Stimulated activated CD4-positive, alpha-beta T cell treated with anti-CD3 and anti-CD28 coated beads, Interleukin-1b, Interleukin-23, amount 100 ng/mL, for 1 hour (primary cell): ENCODE measurements around the gene RHD.
"Not testable (repeated sequence)": the region's sequence is repeated elsewhere in the genome, so short reads cannot be mapped to it uniquely, and the experiment has no call there.

ENCODE experiments used
- DNase-seq, 2 donors: peaks; one replicate each; pipeline ENCODE4 v3.0.0-alpha.2; 2020; ENCODE audit warnings: low read depth in 2 of 2

RHD gene

DNA sequence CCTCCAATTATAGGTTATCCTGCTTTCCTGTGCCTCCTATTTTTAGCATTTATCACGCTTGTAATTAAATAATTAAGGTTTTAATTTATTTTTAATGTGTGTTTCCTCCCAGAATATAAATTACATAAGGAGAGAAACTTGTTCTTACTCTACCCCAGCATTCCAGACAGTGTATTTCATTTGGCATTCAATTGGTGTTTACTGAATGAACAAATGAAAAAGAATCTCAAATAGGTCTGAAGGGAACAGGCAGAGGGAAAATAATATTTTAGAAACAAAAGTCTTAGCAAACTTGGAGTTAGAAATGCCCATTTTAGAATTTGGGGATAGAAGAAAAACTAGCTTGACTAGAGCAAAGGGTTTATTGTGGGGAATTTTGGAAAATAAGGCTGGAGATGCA lies 15.1 kb upstream of the RHD start:
- DNase-seq, result no peak

DNA sequence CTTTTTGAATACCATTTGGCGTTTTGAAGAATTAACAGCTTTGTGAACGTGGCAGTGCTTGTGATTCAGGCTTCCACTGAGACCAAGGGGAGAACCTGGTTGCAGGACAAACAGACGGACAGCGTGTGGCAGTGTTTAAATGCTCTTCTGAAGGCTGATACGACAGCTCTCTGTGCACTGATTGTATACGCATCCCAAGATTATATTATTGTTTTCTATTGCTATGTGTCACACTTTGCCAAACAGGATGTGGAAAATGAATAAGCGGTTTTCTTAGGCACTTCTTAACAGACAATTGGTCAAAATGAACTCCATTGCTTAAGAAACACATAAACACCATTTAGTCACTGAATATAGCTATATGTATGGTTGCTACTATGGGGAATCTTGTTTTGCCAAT lies 12.5 kb upstream of the RHD start:
- not testable (repeated sequence) for DNase-seq

DNA sequence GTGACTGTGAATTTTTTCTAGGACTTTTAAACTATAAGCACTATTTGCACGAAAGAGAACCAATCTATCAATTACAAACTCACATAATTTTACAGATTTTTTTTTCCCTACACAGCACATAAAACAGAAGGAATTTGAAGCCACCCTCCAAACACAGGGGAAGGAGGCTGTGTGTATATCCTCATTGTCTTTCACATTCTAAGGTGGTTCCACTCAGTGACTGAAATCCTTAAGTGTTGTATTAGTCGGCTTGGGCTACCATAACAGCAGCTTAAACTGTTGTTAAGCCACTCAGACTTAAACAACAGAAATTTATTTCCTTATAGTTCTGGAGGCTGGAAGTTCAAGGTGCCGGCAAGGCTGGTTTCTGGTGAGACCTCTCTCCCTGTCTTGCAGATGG lies 12.0 kb upstream of the RHD start:
- DNase-seq, result not testable (repeated sequence)

DNA sequence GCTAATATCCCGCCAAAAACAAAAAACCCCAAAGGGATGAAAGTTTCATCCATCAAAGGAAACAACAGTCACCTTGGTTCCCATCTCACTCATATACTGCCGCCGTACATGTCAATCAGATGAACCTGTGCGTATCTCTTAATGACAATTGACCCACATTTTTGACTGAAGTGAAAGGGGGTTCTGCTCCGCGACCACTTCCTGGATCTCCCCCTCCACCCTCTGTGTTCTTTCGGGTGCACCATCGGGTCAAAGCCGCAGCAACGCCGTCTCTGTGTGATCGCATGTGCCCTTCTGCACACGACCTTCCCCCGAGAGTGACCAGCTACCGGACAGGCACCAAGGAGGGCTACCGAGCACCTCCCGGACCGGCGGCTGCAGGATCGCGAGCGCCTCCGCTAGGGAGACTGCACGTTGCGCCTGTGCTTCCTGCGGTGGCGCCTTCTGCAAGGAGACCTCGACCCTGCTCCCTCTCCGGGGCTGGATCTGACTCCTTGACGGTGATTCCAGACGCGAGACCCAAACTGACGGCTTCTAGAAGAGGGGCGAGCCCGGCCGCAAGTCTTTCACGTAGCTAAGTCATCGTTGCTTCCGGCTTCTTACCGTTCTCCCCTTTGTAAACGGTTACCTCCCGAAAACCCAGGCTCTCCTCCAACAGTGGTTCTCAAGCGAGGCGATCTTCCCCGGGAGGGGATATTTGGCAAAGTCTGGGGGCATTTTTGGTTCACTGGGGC lies 5.6 kb upstream of the RHD start:
- DNase-seq, result not testable (repeated sequence)

DNA sequence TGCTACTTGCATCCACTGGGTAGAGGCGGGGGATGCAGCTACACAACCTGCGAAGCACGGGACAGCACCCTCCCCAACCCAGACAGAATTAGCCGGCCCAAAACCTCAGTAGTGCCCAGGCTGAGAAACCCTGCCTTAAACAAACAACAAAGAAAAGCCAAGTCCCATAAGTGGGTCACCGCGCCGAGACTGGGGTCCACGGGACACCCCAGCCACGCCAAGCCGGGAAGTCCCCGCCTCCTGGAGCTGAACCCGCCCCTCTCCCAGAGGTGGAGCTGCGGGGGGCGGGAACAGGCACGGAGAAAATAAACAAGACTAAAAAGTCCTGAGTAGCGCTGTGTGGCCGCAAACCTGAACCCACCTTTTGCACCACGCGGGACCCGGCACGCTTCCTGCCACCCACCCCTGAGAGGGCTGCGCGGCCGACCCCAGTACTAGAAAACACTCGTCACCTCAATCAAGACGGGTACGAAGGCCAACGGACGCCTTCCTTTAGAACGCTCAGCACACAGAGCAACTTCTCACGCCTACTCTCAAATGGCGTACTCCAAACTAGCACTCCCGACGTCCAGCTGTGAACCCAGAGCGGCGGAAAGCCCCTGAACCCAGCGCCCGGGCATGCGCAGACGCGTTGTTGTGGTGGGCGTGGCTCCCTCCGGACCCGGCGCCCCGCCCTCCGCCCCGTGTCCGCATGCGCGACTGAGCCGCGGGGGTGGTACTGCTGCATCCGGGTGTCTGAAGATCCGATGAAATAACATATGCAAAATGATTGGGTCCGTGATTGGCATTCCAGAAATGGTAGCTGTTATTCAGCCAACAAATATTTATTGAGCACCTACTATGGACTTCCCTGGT lies 4.8 kb upstream of the RHD start:
- peak; percentile 58 to 92 for DNase-seq

DNA sequence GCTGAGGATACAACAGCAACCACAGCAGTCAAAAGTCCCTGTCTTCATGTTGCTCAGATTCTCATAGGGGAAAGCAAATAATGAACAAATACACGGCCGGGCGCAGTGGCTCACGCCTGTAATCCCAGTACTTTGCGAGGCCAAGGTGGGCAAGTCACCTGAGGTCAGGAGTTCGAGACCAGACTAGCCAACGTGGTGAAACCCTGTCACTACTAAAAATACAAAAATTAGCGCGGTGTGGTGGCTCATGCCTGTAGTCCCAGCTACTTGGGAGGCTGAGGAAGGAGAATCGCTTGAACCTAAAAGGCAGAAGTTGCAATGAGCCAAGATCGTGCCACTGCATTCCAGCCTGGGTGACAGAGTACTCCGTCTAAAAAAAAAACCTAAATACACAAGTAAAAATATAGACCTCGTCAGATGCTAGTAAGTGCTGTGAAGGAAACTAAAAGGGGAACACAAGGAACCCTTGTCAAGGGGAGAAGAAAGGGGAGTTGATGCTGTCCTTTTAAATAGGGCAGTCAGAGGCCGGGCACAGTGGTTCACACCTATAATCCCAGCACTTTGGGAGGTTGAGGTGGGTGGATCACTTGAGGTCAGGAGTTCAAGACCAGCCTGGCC lies 4.1 kb upstream of the RHD start:
- DNase-seq, result not testable (repeated sequence)

DNA sequence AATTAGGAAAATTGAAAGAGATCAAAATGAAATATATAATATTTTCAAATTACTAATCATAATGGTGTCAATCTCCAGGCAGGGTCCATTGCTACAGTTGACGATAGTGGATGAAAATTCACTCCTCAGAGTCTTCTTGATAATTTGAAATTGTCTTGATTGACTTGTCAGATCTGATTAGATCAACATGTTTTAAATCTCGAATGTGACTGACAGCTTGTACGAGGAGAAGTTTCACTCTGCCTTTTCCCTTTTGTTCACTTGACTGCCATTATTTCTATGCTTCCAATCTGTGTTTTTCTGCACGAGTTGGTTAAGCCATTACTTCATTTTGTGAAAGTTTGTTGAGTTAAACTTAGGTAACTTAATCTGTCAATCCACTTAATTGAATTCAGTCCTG lies 3.3 kb downstream of the RHD start:
- not testable (repeated sequence) for DNase-seq

DNA sequence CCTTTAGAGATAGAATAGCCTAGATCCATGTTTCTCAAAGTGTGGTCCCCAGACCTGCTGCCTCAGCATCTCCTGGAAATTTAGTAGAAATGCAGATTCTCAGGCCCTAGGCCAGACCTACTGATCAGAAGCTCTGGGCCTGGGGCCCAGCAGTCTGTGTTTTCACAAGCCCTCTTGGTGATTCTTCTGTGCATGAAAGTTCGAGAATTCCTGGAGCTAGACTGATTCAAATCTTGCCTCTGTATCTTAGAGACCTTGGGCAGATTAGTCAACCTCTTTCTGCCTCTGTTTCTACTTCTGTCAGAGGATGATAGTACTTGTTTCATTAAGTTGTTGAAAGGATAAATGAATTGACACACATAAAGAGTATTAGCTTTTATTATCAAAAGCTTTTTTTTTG lies 5.0 kb downstream of the RHD start:
- not testable (repeated sequence) for DNase-seq

DNA sequence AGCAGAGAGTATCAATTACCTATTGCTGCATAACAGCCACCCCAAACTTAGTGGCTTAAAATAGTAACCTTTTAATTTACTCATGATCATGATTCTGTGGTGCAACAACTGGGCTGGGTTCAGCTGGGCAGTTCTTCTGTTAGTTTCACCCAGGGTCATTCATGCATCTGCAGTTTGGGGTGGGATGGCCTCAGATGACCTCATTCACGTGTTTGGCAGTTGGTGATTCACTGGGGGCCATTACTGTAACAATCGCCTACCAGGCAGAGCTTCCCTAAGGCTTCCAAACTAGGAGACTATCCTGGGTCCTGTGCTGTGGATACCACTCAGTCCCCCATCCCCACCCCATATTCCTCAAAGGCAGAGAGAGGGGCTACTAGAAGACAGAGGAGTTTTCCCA lies 6.0 kb downstream of the RHD start:
- not testable (repeated sequence) for DNase-seq

DNA sequence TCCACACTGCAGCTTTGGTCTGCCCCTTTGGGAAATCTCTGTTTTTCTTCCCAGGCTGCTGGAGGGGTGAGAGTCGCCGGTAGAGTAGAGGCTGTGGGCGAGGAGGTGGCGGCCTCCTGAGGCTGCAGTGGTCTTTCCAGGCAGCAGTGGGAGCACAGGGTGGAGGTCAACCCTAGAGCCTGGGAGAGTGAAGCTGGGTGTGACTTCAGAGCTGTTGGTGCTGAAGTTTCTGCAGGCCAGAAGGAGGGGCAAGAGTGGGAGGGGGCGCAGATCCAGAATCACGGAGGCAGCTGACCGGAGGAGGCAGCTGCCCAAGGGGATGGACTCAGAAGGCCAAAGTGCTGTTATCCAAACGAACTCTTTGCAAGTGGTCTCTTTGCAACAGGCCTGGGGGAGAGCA lies 6.5 kb downstream of the RHD start:
- not testable (repeated sequence) for DNase-seq

DNA sequence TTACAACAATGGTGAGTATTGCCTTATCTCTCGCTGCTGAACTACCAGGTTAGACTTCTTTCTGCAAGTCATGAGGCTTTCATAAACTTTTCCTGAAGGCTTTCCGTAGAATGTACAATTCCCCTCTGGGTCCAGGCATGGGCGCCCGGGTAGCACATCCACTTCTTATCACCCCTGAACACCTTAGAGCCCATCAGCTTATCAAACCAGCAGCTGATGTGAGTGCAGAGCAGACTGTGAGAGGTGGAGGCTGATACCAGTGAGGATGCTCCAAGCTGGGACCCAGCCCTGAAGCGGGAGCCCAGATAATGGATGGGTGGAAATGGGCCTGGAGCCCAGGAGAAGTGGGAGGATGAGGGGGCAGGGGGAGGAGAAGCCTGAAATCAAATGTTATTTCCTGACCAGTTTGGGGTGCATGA lies 7.4 kb downstream of the RHD start:
- not testable (repeated sequence) for DNase-seq

DNA sequence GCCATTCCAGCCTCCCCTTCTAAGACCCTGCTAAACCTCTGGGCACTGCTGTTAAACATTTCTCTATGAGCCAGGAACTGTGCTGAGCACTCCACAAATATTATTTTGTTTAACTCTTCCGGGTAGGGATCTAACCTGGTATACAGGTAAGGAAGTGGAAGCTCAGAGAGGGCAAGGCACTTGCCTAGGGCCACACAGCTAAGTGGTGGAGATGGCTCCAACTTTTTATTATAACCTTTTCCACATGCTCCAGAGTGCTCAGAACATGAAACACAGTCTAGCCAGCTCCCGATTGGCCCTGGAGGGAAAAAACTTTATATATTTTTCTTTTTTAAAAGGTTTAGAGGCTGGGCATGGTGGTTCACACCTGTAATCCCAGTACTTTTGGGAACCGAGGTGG lies 13.6 kb downstream of the RHD start:
- DNase-seq, result not testable (repeated sequence)

DNA sequence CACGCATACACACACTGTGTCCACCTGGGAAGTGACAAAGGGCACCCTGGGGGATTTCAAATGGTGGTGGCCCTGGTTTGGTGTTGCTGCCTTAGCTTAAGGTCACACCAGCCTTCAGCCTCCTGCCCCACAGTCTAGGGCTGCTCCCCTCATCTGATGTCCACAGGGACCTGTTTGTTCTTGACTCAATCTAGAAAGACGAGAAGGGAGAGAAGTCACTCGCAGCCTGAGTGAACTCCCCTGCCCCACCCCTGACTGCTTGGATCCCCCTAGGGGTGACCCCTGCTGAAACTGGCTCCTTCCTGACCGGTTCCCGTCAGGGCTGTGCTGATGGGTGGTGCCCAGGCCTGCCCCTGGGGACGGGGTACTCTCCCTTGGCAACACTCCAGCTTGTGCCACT lies 14.9 kb downstream of the RHD start:
- not testable (repeated sequence) for DNase-seq

DNA sequence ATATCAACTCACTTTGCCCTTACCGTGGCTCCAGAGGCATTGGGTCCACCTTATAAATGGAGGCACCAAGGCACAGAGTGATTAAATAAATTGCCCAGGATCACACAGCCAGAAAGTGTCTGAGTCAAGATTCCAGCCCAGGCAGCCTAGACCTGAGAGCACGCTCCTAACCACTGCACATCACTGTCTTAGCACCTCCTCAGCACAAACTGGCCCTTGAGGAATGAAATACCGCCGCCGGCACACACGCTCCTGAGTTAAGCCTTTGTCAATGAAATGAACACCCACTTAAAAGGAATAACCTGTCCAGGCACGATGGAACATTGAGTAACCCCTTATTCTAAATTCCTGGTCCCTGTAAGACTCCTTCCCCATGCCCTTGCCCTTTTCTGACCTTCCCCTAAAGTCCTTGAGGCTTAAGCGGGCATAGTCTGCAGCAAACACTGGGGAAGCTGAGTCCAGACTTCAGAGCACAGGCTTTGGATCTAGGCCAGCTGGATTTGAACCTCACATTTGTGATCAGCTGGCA lies 16.3 kb downstream of the RHD start:
- DNase-seq, result not testable (repeated sequence)

DNA sequence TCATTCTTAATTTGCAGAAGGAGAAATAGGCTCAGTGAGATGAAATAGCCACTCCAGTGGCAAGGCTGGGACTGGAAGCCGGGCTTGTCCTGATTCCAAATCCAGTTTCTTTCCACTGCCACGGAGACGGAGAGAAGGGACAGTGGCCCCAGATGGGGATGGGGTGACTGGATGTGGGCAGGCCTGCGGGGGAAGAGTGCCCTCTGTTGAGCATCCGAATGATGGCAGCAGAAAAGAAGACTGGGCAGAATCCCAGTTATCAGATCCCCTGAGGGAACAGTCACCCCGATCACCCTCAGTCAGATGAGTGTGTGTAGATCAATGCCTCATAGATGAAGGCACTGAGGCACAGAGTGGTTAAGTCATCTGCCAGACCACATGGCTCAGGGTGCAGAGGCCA lies 17.7 kb downstream of the RHD start:
- DNase-seq, result not testable (repeated sequence)

DNA sequence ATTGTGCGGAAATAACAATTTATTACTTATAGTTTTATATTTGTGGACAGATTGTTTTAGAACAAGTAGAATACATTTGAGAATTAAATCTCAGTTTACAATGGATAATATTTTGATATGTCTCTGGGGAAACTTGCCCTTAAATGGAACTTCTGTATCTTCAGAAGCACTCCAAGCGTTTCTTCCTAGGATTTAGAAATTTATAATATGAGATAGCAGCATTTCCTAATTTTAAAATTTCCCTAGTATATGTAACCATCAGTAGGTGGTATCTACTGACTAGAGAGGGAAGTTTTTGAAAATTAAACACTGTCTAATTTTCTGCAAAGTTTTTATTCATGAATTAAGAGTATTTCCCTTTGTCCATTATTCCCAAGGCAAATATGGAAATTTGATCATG lies 21.1 kb downstream of the RHD start:
- not testable (repeated sequence) for DNase-seq

DNA sequence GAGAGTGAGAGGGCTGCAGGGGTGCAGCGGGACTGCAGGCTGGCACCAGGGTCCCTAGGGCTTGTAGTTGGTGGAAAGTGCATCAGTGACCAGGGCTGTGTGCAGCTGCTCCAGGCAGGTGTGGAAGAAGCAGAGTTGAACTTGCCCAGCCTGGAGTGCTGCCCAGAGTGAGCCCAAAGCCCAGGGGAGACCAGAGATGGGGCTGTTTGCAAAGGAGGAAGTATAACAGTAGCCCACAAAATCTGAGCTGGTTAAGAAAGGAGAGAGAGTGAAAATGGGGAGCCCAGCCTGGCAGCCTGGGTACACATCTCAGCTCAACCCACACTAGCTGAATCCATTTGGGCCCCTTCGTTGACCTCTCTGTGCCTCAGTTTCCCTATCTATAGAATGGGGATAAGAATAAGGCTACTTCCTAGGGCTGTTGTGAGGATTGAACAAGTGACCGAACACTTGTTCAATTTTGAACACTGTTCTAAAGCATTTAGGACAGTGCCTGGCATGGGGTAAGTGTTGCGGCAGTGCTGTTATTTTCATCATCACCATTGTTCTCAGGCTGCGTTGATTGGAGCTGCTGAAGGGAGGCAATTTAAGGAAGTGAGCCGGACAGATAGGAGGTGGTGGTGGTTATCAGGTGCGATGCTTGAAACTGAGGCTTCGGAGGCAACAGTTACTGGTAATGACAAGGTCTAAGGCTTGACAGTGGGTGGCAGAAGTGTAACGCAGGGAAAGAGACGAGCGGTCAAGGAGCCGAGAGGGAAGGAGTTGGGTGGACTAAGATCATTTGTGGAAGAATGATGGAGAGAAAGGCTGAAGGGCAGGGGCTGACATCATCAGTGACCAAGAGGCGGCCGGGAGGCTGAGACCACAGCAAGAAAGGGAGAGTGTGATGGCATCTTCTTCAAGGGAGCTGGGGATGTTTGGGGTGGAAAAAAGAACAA lies 22.8 kb downstream of the RHD start:
- not testable (repeated sequence) for DNase-seq

DNA sequence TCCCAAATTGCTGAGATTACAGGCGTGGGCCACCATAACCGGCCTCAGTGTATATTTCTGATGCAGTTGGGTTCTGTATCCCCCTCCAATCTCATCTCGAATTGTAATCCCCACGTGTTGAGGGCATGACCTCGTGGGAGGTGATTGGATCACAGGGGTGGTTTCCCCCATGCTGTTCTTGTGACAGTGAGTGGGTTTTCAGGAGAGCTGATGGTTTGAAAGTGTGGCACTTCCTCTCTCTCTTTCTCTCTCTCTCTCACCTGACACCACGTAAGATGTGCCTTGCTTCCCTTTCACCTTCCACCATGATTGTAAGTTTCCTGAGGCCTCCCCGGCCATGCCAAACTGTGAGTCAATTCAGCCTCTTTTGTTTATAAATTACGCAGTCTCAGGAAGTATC lies 24.2 kb downstream of the RHD start:
- DNase-seq, result not testable (repeated sequence)

DNA sequence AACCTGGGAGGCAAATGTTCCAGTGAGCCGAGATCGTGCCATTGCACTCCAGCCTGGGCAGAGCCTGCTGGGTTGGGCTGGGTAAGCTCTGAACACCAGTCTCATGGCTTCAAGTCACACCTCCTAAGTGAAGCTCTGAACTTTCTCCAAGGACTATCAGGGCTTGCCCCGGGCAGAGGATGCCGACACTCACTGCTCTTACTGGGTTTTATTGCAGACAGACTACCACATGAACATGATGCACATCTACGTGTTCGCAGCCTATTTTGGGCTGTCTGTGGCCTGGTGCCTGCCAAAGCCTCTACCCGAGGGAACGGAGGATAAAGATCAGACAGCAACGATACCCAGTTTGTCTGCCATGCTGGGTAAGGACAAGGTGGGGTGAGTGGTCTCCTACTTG lies 28.4 kb downstream of the RHD start:
- not testable (repeated sequence) for DNase-seq

DNA sequence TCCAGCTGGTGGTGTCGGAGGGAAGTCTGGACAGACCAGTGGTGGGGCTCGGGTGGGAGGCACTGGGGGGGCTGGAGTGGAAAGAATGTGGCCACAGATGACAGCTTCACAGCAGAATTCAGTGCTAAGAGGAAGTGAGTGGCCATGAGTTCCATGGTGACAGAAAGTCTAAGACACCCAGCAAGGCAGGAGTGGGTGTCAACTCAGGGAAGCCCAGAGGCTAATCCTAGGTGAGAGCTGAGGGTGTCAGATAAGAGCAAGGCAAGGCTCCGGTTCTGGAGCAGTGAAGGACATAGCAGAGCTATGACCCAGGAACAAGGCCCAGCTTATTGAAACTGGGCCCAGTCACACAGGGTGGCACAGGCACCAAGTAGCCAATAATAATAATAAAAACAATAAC lies 30.0 kb downstream of the RHD start:
- DNase-seq, result not testable (repeated sequence)

DNA sequence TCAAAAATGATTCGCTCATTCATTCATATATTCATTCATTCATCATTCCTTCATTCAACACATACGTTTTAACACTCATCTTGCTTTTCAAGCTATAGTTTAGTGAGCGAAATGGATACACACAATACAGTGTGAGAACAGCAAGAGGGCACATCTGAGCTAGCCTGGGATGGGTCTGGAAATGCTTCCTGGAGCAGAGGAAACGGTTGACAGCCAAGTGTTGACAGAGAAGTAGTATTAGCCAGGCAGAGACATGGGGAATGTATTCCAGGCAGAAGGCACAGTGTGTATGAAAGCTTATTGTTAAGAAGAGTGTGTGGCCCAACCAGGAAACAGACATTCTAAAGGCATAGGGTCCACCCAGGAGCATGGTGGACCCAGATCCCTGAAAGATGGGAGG lies 32.6 kb downstream of the RHD start:
- DNase-seq, result not testable (repeated sequence)
